Gastrocnemius medialis (tissue), 4 donors: Measurements from ENCODE around the gene TNFRSF12A.

ENCODE experiments used
- CTCF ChIP-seq, 5 experiments: fragments of 450-650 bp in 3 of 5; fragments of 200-600 bp in 2 of 5; sonication (generic) in 2 of 5; IDR thresholded peaks in 4 of 5; conservative IDR thresholded peaks in 1 of 5; 1 replicate in 4 of 5; 2 replicates in 1 of 5; pipeline ENCODE4 v1.5.1; 2016 to 2019; ENCODE audit warnings: antibody characterized with exemption in 5 of 5, mild to moderate bottlenecking in 3 of 5, moderate library complexity in 3 of 5
- POLR2A ChIP-seq, 2 donors: fragments of 450-650 bp; IDR thresholded peaks; one replicate each; pipeline ENCODE4 v1.6.1; 2017; ENCODE audit warnings: antibody characterized with exemption in 2 of 2, mild to moderate bottlenecking in 2 of 2, moderate library complexity in 2 of 2

GRCh38 chr16:2987286-2987685, 32.9 kb upstream of the TNFRSF12A start:
- TF ChIP-seq CTCF (IDR thresholded peaks at IDR 0.05 in 4 of 5, conservative IDR thresholded peaks at IDR 0.05 in 1 of 5) (no peak), POLR2A (IDR thresholded peaks at IDR 0.05) (no peak)
